C4-2B (cell line): ENCODE results near the gene DOCK11.

Experiments
- CTCF ChIP-seq: fragments of 450-650 bp; conservative IDR thresholded peaks from 2 replicates; pipeline ENCODE4 v1.5.1; 2017; ENCODE audit warnings: mild to moderate bottlenecking
- ZFX ChIP-seq: fragments of 450-650 bp; IDR thresholded peaks from 2 replicates; pipeline ENCODE4 v1.6.1; 2017

GRCh38 chrX:118571836-118572235, 76.2 kb downstream of the DOCK11 start:
- no peak for TF ChIP-seq CTCF
- TF ChIP-seq ZFX = no peak
